Measurements from ENCODE around the gene VPS33A.

- TF ChIP-seq POLR2AphosphoS5 (IDR thresholded peaks at IDR 0.05; ENCODE audit: low read depth, low read length) (no peak), USF2 (IDR thresholded peaks at IDR 0.05; ENCODE audit: low read length) (no peak), EZH2 (IDR thresholded peaks at IDR 0.05; ENCODE audit: low read depth, low read length, severe bottlenecking) (no peak), POLR2A (IDR thresholded peaks at IDR 0.05; ENCODE audit: control extremely low read depth in 1 of 2, low read depth in 2 of 2, low read length in 2 of 2) (no peak), ASH2L (IDR thresholded peaks at IDR 0.05; ENCODE audit: low read length) (no peak), JUND (IDR thresholded peaks at IDR 0.05; ENCODE audit: low read length) (no peak)
Observed at GRCh38 chr12:122297494-122297893, 31.2 kb upstream of the VPS33A start.
